ENCODE results near the gene FBF1.

DNA sequence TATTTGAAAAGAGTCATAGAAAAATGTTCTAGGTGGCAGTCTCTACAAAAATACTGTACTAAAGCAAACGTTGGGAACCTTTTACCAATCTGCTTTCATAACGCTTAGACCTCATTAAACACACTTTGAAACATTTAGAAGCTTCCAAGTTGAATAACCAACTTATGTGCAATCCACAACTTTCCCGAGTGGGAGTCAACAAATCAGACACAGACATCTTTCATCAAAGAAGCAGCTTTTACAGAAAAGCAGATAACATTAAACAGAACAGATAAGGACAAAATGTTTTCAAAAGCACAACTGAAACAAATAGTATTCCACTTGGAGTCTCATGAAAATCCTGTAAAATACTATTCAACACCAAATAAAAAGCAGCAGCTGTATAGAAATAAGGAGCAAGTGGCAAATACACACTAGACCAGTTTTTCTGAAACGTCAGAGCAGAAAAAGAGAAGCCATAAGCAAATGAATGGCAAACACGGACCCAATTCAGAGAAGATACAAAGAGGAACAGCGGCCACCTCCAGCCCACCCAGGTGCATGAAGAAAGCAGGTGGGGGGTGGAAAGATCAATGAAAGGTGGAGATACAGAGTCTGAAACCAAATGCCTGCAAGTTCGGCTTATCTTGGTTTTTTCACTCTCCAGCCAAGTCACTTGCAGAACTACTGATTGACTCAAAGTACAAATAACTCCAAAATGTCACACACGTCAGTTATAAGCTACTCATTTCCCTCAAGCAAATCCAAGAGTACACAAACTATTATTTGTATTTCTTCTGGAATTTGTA is 18.4 kb upstream of the FBF1 start:
- TF ChIP-seq POLR2A (IDR thresholded peaks at IDR 0.05) = no peak
- TF ChIP-seq, protein P1, sequence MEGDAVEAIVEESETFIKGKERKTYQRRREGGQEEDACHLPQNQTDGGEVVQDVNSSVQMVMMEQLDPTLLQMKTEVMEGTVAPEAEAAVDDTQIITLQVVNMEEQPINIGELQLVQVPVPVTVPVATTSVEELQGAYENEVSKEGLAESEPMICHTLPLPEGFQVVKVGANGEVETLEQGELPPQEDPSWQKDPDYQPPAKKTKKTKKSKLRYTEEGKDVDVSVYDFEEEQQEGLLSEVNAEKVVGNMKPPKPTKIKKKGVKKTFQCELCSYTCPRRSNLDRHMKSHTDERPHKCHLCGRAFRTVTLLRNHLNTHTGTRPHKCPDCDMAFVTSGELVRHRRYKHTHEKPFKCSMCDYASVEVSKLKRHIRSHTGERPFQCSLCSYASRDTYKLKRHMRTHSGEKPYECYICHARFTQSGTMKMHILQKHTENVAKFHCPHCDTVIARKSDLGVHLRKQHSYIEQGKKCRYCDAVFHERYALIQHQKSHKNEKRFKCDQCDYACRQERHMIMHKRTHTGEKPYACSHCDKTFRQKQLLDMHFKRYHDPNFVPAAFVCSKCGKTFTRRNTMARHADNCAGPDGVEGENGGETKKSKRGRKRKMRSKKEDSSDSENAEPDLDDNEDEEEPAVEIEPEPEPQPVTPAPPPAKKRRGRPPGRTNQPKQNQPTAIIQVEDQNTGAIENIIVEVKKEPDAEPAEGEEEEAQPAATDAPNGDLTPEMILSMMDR (IDR thresholded peaks at IDR 0.05) = no peak

Data from esophagus squamous epithelium (tissue), 4 donors.